Ramos (cell line): Measurements from ENCODE around the gene RNF214.
"Not testable (repeated sequence)": the region's sequence is repeated elsewhere in the genome, so short reads cannot be mapped to it uniquely, and the experiment has no call there.

Experiments used
- in situ Hi-C: fragments of 300-500 bp; cut with MboI; formaldehyde crosslinking; loops from one replicate; pipeline ENCODE4 v1.14.3; 2022; ENCODE audit warnings: low sequenced_read_pairs; ENCODE audit not compliant: unreplicated experiment

RNF214 gene

GRCh38 chr11:117303101-117303500 lies 70.6 kb downstream of the RNF214 start:
- in situ Hi-C loops = no loop called here

DNA sequence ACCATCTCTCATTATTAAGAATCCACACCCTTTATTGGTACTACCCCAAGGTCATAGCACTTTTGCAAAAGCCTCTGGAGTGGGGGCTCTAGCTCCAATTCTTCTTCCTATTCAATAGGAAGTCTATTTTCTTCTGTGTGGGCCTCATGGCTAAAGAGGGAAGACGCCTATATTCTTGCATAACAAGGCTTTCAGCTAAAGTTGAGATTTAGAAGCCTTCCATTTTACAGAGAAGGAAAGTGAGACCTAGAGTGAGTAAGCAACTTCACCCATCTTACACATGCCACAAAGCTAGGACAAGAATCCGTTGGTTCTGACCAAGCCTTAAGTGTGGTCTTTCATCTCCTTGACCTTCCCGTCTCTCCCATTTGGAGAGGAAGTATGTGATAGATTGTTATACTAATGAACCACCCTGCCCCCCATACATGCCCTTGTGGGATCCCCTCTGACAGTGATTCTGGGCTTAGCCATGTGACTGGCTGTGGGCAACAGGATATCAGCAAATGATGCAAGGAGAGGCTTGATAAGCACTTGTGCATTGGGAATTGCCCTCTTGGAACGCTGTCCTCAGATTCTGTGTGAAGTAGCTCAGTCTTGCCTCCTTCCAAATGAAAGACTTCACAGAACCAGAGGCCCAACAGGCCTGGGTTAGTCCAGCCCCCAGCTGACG lies 71.3 kb downstream of the RNF214 start:
- in situ Hi-C loops = no loop called here

GRCh38 chr11:117305145-117305544 lies 72.7 kb downstream of the RNF214 start:
- in situ Hi-C loops = no loop called here

DNA sequence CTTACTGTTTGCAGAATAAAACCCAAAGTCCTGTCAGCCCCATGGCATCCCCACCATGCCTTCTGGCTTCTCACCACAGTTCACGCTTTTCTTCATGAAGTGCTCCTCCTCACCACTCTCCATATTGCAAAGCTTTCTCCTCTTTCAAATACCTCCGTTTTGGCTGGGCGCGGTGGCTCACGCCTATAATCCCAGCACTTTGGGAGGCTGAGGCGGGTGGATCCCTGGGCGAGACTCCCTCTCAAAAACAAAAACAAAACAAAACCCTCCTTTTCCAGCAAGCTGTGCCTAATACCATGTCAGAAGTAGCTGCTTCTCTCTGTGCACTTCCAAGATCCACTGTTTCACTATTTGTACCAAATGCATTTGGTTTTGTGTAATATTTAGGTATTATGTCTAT lies 76.8 kb downstream of the RNF214 start:
- in situ Hi-C loops = no loop called here

DNA sequence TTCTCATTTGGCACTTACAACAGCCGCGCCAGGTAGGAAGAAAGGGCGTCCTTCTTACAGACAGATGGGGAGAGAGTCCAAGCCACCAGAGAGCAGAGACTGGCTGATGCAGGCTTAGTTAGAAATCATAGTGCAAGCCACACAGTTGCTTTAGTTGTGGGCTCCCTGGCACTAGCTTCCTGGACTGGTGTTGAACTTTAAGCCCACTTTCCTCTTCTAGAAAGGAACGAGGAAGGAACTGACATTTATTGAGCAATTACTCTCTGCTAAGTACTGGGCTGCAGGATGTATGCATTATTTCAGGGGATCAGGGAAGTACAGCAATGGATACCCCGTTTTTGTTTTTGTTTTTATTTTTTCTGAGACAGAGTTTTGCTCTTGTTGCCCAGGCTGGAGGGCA lies 80.6 kb downstream of the RNF214 start:
- in situ Hi-C loops = no loop called here

GRCh38 chr11:117313828-117314768 lies 81.6 kb downstream of the RNF214 start:
- in situ Hi-C loops = no loop called here

- in situ Hi-C loops = no loop called here
Observed at GRCh38 chr11:117314840-117315239, 82.4 kb downstream of the RNF214 start.

DNA sequence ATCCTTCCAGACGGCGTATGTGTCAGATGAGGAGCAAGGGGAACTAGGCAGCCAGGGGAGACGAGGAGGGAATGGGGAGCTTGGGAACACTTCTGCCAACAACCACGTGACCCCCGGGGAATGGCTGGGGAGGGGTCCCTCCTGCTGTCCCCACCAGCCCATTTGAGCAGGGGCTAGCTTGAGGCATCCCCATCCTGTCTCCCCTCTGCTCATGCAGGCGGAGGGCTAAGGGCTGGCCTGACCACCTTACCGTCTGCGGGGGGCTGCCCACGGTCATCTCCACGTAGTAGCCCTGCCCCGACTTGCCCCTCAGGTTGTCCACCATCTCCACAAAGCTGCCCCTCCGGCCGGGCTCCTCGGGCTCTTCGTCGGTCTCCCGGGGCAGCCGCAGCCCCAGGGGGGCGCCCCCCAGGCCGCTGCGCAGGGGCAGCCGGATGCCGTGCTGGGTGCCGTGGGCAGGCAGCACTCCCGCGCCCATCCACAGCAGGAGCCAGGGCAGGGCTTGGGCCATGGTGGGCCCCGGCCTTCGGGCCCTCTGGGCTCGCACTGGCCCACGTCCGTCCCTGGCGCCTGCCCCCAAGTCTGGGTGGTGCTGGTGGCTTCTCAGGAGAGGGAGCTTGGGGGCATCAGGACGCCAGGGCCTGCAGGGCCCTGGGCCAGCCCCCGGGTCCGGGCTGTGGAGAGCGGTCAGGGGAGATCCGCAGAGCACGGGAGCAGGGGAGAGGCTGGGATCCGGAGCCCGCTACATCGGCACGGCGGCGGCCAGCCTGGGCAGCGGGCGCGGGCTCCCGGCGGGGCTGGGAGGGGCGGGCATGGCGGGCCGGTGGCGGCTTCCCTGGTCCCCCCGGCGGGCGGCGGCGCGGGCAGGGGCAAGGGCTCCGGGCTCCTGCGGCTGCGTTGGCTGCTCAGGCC lies 83.1 kb downstream of the RNF214 start:
- in situ Hi-C loops = no loop called here

DNA sequence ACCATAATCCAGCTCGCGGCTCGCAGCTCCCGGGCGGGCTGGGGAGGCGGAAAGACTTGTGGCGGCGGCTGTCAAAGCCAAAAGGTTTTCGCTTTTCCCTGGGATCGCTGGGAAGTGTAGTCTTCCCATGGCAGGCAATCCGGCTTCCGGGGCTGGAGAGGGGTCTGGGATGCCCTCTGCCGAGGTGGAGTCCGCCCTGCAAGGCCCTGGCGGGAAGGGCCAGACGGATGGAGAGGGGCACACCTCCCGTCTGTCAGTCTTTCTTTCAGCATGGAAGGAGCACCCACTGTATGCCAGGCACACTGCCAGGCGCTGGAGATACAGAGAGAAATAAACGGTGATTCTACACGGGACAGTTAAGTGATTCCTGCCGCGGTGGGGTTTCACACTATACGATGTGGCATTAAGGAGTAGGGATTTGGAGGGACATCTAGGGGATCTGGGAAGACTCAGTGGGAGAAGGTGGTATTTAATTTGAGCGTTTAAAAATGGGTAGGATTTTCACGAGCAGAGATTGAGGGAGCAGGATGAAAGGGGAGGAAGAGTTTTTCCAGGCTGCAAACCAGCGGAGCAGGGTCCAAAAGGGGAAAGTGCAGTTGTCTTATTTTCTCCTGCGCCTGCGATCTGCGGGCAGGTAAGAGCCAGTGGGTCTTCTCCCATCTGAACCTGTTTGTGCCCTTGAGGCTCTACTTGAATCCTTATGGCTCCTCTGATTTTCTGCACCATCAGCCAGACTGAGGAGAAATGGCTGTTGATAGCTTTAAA lies 83.9 kb downstream of the RNF214 start, which contains the start of gene BACE1:
BACE1 (minus strand) TSS at position 60 of the 765 bp plus-strand sequence. CDS start 461 bp downstream, outside the sequence.
- in situ Hi-C loops = no loop called here

GRCh38 chr11:117318738-117319137 lies 86.3 kb downstream of the RNF214 start:
- in situ Hi-C loops = no loop called here

DNA sequence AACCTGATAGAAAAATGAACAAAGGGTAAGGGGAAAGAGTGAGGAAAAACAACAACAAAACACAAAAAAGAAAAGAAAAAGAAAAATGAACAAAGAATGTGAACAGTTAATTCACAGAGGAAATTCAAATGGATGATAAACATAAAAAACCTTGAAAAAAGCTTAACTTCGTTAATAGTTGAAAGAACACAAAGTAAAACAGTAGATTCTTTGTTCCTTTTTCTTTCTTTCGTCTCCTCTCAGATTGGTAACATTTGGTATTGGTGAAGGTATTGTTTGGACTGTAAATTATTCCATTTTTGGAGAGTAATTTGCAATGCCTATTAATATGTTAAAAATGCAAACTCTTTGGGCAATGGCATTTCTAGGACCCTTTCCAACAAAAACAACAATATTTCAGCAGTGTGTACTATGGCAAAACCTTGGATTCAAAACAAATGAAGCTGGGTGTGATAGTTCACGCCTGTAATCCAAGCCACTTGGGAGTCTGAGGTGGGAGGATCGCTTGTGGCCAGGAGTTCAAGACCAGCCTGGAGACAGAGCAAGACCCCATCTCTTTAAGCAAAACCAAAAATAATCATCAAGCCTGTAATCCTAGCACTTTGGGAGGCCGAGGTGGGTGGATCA lies 86.9 kb downstream of the RNF214 start:
- in situ Hi-C loops = no loop called here

DNA sequence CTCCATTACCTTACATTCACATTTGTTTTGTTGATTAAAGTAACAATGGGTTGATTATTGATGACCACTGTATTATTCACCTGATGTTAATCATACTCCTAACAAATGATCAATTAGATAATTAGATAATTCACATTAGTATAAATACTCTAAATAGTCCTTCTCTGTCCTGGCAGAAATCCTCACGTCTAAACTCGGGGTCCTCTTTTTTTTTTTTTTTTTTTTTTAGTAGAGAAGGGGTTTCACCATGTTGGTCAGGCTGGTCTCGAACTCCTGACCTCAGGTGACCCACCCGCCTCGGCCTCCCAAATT lies 94.7 kb downstream of the RNF214 start:
- in situ Hi-C loops = not testable (repeated sequence)

DNA sequence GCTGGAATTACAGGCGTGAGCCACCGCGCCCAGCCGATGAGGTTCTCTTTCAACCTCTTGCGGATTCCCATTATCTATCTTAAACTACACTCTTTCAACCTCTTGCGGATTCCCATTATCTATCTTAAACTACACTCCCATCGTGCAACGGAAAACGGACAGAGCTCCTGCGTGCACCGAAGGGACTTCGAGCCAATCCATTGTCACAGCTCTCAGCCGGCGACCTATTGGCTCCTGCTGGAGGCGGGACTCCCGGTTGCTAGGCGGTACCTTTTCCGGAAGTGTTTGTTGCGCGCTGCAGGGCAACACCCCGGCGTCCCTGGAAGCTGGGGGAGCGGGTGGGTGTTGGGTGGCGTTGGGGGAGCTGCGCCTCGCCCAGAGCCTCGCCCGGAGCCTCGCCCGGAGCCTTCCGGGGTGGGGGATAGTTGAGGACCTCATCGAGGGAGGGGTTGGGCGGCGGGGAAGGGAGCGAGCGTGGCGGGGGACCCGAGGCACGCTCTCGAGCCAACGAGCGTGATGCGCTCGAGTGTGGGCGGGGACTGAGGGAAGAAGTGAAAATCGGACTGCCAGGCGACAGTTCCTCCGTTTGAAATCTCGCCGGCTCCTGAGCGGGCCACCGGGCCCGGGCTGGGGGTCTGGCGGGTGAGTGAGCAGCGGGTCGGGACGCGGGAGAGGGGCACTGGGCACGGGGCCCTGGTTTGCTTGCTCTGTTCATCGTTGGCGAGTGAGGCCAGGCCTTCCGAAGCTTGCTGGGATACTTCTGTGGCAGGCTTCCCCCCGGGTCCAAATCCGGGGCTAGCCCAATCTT lies 95.3 kb downstream of the RNF214 start, which contains the start of gene CEP164:
CEP164 (plus strand) TSS at position 288 of the 808 bp plus-strand sequence. CDS start 10,733 bp downstream, outside the sequence.
- in situ Hi-C loops = no loop called here

GRCh38 chr11:117328375-117329010 lies 96.0 kb downstream of the RNF214 start:
- in situ Hi-C loops = no loop called here

- in situ Hi-C loops = no loop called here
Observed at GRCh38 chr11:117332843-117333242, 100.4 kb downstream of the RNF214 start.

GRCh38 chr11:117333917-117334316 lies 101.4 kb downstream of the RNF214 start:
- in situ Hi-C loops = no loop called here

DNA sequence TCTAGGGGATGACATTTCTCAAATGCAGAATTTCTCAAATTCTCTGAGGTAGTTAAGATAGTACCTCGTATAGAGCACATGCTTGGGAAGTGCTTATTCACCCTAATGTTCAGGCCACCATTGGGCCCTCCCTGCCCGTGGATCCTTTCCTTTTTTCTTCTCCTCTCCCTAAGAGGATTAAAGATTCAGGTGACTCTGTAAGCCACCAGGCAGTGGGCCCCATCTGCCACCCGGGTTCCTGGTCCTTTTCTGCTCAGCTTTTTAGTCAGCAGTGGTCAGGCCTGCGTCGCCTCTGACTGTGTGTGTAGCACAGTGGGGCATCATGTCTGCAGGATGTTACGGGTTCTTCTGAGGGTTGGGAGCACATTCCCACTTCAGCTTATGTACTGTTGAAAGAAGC lies 102.4 kb downstream of the RNF214 start:
- in situ Hi-C loops = no loop called here

GRCh38 chr11:117335399-117335798 lies 102.9 kb downstream of the RNF214 start:
- in situ Hi-C loops = no loop called here
